Measurements from ENCODE around the gene TEX2. TPM values are rescaled to one million over a fixed set of nuclear protein-coding genes. Genes with fewer than 3 reads are reported as not detected.

TEX2 gene
- total RNA-seq, 4 donors from 2014 or later, result 26.8 to 51.7 (median 44.9) TPM

- TF ChIP-seq POLR2A (IDR thresholded peaks at IDR 0.05), result no peak
- no peak for TF ChIP-seq CTCF (IDR thresholded peaks at IDR 0.05)
- Histone ChIP-seq H3K27ac (no peak overlapping the region), H3K36me3 (peaks cover 0 to 16% (median 0%) of the 10 kb centered on the region in 3 donors), H3K4me1 (no peaks in the 10 kb centered on the region), H3K9me3 (no peaks in the 10 kb centered on the region), H3K4me3 (no peak overlapping the region), H3K27me3 (no peaks in the 10 kb centered on the region)
- no peak for DNase-seq
Observed at GRCh38 chr17:64164596-64165285, 98.3 kb downstream of the TEX2 start.

GRCh38 chr17:64163468-64163867 is 99.6 kb downstream of the TEX2 start:
- H3K27me3 ChIP-seq, result no peaks in the 10 kb centered on the region
- H3K27ac ChIP-seq, result no peak overlapping the region
- no peaks in the 10 kb centered on the region for H3K9me3 ChIP-seq
- TF ChIP-seq CTCF (IDR thresholded peaks at IDR 0.05) (no peak), POLR2A (IDR thresholded peaks at IDR 0.05) (no peak)
- no peaks in the 10 kb centered on the region for H3K4me1 ChIP-seq
- H3K36me3 ChIP-seq, result peaks cover 0 to 16% (median 0%) of the 10 kb centered on the region in 3 donors
- no peak for DNase-seq
- H3K4me3 ChIP-seq, result no peak overlapping the region

GRCh38 chr17:64162554-64162953 is 100.5 kb downstream of the TEX2 start:
- DNase-seq, result no peak
- no peak for TF ChIP-seq CTCF (IDR thresholded peaks at IDR 0.05)
- no peak for TF ChIP-seq POLR2A (IDR thresholded peaks at IDR 0.05)
- Histone ChIP-seq H3K27ac (no peak overlapping the region), H3K4me3 (no peak overlapping the region), H3K27me3 (no peaks in the 10 kb centered on the region), H3K36me3 (peaks cover 0 to 16% (median 0%) of the 10 kb centered on the region in 3 donors), H3K9me3 (no peaks in the 10 kb centered on the region), H3K4me1 (no peaks in the 10 kb centered on the region)

- no peak for DNase-seq
- H3K9me3 ChIP-seq, result no peaks in the 10 kb centered on the region
- H3K36me3 ChIP-seq, result peaks cover 0 to 10% (median 0%) of the 10 kb centered on the region in 3 donors
- peaks cover 0 to 1% (median 0%) of the 10 kb centered on the region in 4 donors for H3K4me1 ChIP-seq
- no peak overlapping the region for H3K4me3 ChIP-seq
- H3K27me3 ChIP-seq, result no peaks in the 10 kb centered on the region
- no peak overlapping the region for H3K27ac ChIP-seq
- TF ChIP-seq CTCF (IDR thresholded peaks at IDR 0.05), result no peak
- no peak for TF ChIP-seq POLR2A (IDR thresholded peaks at IDR 0.05)
Observed at GRCh38 chr17:64161380-64162176, 101.5 kb downstream of the TEX2 start.

GRCh38 chr17:64160378-64160777 is 102.7 kb downstream of the TEX2 start:
- Histone ChIP-seq H3K9me3 (no peaks in the 10 kb centered on the region), H3K4me3 (no peak overlapping the region), H3K4me1 (peaks cover 0 to 9% (median 0%) of the 10 kb centered on the region in 4 donors), H3K27ac (no peak overlapping the region), H3K27me3 (no peaks in the 10 kb centered on the region), H3K36me3 (peaks cover 0 to under 1% (median 0%) of the 10 kb centered on the region in 3 donors)
- DNase-seq, result no peak
- no peak for TF ChIP-seq CTCF (IDR thresholded peaks at IDR 0.05)
- no peak for TF ChIP-seq POLR2A (IDR thresholded peaks at IDR 0.05)

Data from Peyer's patch (tissue), 4 donors.